Fibroblast of skin of left biceps (primary cell): ENCODE results near the gene SIRPG.
"Not testable (repeated sequence)": the region's sequence is repeated elsewhere in the genome, so short reads cannot be mapped to it uniquely, and the experiment has no call there.

Experiments
- DNase-seq, 2 experiments: peaks; one replicate each; pipeline ENCODE4 v3.0.0-alpha.2; 2013; ENCODE audit warnings: low read depth in 2 of 2

The SIRPG gene

GRCh38 chr20:1671891-1672669, 14.5 kb upstream of the SIRPG start:
- DNase-seq: no peak

- DNase-seq: no peak
Observed at GRCh38 chr20:1669304-1669703, 11.7 kb upstream of the SIRPG start.

DNA sequence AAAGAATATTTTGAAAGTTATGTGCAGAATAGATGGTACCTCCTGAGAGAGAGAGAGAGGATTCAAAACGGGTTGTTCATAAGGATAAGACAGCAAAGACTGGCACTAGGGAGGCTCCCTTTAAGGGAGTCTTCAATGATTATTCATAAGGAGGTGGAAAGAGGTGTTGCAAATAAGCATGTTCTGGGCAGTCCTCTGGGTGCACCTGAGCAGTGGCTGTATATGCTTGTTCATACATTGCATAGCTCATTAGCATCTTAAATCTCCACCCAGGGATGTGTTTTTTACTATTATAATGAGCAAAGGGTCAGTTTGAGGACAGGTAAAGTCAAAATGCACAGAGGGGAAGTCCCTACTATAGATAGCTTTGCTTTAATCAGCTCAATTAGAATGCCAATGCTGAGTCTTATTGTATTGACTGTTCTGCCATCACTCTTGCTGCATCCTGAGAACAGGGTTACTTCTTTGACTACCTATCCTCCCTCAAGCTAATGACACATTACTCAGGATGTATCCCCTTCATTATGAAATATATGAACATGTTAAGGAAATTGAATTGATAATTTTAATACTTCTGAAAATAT, 10.0 kb upstream of the SIRPG start:
- no peak for DNase-seq

DNA sequence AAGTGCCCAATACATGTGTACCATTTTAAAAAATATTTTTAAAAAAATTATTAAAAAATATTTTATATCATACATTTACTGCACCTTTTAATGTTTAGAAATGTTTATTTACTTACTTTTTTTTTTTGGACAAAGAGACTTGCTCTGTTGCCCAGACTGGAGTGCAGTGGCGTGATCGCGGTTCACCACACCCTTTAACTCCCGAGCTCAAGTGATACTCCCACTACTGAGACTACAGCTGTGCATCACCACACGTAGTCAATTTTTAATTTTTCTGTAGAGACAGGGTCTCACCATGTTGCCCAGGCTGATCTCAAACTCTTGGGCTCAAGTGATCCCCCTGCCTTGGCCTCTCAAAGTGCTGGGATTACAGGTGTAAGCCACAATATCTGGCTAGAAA, 9.2 kb upstream of the SIRPG start:
- DNase-seq: no peak

GRCh38 chr20:1665345-1665744, 7.8 kb upstream of the SIRPG start:
- no peak for DNase-seq

GRCh38 chr20:1664911-1665310, 7.3 kb upstream of the SIRPG start:
- DNase-seq: no peak

DNA sequence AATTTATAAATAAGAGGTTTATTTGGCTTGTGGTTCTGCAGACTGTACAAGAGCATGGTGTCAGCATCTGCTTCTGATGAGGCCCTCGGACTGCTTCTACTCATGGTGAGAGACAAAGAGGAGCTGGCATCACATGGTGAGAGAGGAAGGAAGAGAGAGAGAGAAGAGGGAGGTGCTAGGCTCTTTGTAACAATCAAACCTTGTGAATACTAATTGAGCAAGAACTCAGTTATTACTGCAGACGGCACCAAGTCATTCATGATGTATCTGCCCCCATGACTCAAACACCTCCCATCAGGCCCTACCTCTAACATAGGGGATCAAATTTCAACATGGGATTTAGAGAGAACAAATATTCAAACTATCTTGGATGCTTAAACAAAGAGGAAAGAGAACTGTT, 6.3 kb upstream of the SIRPG start:
- no peak for DNase-seq

DNA sequence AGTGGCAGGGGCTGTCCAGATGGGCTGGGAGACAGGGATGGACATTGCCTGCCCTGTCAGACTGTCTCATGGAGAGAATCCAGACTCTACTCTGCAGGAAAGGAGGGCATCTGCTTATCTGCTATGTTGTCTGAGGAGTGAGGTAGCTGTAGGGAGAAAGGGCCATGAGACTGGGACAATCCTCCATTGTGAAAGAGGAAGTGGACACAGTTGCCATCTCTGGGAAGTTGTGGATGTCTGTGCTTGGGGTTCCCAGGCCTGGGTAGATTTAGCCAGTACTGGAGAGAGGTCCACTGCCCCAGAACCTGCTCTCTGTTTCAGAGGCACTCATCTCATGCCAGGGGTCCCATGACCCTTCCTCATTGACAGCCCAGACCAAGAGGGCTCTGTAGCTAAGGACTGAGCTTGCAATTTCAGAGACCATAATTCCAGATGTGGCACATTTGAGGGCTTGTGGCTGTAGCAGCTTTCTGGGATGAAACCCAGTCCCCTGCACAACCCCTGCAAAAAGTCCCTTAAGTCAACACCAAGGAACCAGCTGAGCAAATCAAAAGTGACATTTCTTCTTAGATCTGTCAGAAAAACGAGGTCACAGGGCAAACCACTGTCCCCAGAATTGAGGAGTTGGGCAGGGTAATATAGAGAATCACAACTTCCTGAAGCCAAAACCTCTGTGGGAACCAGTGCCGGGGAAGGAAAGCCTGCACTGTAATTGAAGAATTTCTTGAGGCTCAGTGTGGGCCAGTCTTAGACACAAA, 4.1 kb upstream of the SIRPG start:
- DNase-seq: no peak

DNA sequence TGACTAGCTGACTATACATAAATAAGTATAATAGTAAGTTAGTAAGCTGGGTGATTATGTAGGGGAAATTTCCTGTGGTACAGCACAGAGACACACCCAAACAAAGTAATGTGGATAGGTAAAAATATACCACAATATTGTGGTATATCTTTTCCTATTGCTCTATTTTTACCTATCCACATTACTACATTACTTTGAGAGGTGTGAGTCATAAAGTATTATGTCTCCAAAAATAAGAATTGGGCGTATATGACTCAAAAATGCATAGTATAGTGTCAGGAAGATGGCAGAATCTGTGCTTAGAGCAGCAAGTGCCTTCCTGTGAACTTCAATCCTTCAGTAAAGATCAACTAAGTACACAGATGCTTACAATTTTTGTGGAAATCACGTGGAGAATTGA, 2.7 kb upstream of the SIRPG start:
- no peak for DNase-seq

DNA sequence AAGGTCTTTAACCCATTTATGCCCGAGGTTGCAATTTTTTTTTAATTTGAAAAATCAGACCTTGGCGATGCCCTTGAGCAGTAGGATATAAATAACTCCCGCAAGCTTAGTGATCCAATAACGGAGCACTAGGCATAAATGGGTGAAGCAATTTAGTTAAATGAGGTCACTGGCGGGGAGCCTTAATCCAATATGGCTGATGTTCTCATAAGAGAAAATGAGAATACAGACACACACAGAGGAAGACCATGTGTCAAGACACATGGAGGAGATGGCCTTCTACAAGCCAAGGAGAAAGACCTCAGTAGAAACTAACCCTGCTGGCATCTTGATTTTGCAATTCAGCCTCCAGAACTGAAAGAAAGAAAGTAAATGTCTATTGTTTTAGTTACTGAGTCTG, 735 bp downstream of the SIRPG start:
- no peak for DNase-seq

- no peak for DNase-seq
Observed at GRCh38 chr20:1654996-1655395, 2.6 kb downstream of the SIRPG start.

GRCh38 chr20:1652960-1653359, 4.6 kb downstream of the SIRPG start:
- DNase-seq: no peak

DNA sequence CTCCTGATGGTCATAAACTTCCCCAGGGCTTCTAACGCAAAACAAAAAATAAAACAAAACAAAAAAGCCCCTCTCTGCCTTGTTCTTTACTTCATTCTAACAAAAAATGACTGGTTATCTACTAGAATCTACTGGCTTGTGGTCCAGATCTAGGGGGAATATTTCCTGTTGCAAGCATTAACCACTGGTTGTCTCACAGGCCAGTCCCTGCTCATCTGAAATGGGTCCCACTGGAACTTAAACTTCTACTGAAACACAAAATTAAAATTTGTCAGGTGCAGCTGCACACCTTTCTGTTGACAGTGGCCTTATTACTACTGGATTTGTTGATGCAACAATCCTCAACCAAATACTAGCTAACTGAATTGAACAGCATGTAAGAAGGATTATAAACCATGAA, 5.5 kb downstream of the SIRPG start:
- DNase-seq: no peak

- no peak for DNase-seq
Observed at GRCh38 chr20:1651268-1652058, 6.1 kb downstream of the SIRPG start.

DNA sequence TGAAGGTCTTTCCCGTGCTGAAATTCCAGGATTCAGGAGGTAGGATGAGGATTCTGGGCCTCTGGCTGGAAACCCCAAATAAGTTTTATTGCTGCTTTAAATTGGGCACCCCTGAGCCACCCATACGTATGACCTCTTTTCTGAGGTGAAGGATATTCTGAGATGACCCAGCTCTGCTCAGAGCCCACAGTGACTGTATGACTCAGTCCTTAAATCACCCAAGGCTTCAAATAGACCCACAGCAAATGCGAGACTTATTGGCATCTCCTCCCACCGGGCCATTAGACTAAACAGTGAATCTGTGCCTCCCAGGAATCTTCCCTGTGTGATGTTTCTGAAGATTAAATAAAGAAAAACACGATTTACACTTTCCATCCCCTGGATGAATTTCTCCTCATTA, 9.5 kb downstream of the SIRPG start:
- DNase-seq: no peak

GRCh38 chr20:1646975-1647431, 10.6 kb downstream of the SIRPG start:
- no peak for DNase-seq

GRCh38 chr20:1644101-1644962, 13.2 kb downstream of the SIRPG start:
- DNase-seq: no peak

GRCh38 chr20:1638643-1639042, 18.9 kb downstream of the SIRPG start:
- not testable (repeated sequence) for DNase-seq

DNA sequence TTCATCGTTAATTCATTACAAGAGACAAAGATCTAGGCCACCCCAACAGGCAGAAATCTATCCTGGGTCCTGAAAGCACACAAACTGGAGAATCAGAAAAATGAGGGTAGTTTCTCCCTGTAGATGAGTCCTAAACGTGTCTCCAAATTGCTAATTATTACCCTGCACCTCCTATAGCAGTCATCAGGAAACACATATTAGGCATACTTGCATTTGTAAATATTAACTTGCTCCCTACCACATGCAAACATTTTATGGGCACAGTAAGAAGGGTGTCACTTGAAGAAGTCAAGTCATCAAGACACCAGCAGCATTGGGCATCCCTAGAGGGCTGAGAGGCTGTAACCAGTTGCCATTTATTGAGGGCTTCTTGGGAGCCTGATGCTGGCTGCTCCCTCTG, 19.8 kb downstream of the SIRPG start:
- no peak for DNase-seq

DNA sequence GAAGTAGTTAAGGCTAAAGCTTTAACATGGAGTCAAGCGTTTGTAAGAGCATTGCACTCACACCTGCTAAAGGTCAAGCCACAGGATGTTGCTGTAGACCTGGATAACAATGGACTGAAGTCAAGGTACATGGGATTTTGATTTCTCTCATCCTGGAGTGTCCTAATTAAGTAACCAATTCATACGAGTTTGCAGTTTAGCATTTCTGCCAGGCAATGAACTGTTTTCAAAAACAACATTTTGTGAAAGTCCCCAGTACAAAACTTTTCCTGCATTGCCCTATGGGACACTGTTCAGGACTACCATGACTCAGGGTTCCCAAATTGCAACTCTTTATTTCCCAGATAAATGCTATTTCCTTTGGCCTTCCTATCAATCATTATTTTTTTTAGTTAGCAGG, 20.4 kb downstream of the SIRPG start:
- DNase-seq: no peak

GRCh38 chr20:1636621-1637020, 21.0 kb downstream of the SIRPG start:
- DNase-seq: no peak
